A673 (cell line): ENCODE measurements around the gene CPO. TPM values are rescaled to one million over a fixed set of nuclear protein-coding genes. Genes with fewer than 3 reads are reported as not detected.

ENCODE experiments used
- BruUV-seq: library from RNA; stranded (reverse); fragments of 400-500 nt; replicated peaks from 2 replicates; lab custom pipeline; 2021; lab: Mats Ljungman, UMichigan
- CTCF ChIA-PET: fragments of 300-600 bp; sonication (Branson Sonifier 250); formaldehyde crosslinking; loops from one replicate; lab custom pipeline; 2022; ENCODE audit warnings: antibody characterized with exemption; lab: Charles Lee
- POLR2A ChIA-PET: fragments of 300-600 bp; sonication (Branson Sonifier 250); formaldehyde crosslinking; loops from one replicate; lab custom pipeline; 2022; ENCODE audit warnings: antibody characterized with exemption; ENCODE audit not compliant: low non-redundant PET; lab: Charles Lee
- DNase-seq: peaks from one replicate; pipeline ENCODE4 v3.0.0-alpha.2; 2015; ENCODE audit warnings: low spot score
- H3K27ac ChIP-seq: fragments of 200-600 bp; sonication (generic); 2 replicates; pipeline ENCODE4 v1.5.1; 2016; ENCODE audit warnings: mixed run types, low read depth, mild to moderate bottlenecking, mixed read lengths, antibody characterized with exemption, low read length; ENCODE audit not compliant: poor library complexity, severe bottlenecking
- H3K27me3 ChIP-seq: fragments of 200-600 bp; sonication (generic); replicated peaks from 2 replicates; pipeline ENCODE4 v1.6.1; 2017; ENCODE audit warnings: mixed run types, low read depth, mild to moderate bottlenecking, mixed read lengths, antibody characterized with exemption, low read length; ENCODE audit not compliant: insufficient read depth, poor library complexity
- H3K36me3 ChIP-seq: fragments of 200-600 bp; sonication (generic); 2 replicates; pipeline ENCODE4 v1.6.1; 2016; ENCODE audit warnings: mixed run types, mild to moderate bottlenecking, mixed read lengths, antibody characterized with exemption, low read length; ENCODE audit not compliant: insufficient read depth, poor library complexity, severe bottlenecking
- H3K4me1 ChIP-seq: fragments of 200-600 bp; sonication (generic); 2 replicates; pipeline ENCODE4 v1.6.1; 2017; ENCODE audit warnings: mixed run types, mild to moderate bottlenecking, mixed read lengths, antibody characterized with exemption, low read length; ENCODE audit not compliant: insufficient read depth, poor library complexity, severe bottlenecking
- H3K4me3 ChIP-seq: fragments of 200-600 bp; sonication (generic); 2 replicates; pipeline ENCODE4 v1.5.1; 2016; ENCODE audit warnings: low read depth, mixed run types, mild to moderate bottlenecking, mixed read lengths, low read length; ENCODE audit not compliant: poor library complexity, severe bottlenecking
- H3K9me3 ChIP-seq: fragments of 200-600 bp; sonication (generic); 2 replicates; pipeline ENCODE4 v1.6.1; 2016; ENCODE audit warnings: mixed run types, low read depth, mild to moderate bottlenecking, mixed read lengths, antibody characterized with exemption, low read length; ENCODE audit not compliant: poor library complexity, severe bottlenecking
- EZH2 ChIP-seq: fragments of 200-600 bp; sonication (generic); IDR thresholded peaks from 2 replicates; pipeline ENCODE4 v1.6.1; 2017; ENCODE audit warnings: borderline replicate concordance, low read depth, mild to moderate bottlenecking, mixed read lengths, antibody characterized with exemption, low read length; ENCODE audit not compliant: poor library complexity, severe bottlenecking
- intact Hi-C: fragments of 100-400 bp; cut with micrococcal nuclease; formaldehyde crosslinking; loops from one replicate; pipeline ENCODE4 v1.10.0; 2022; ENCODE audit not compliant: unreplicated experiment
- total RNA-seq: library from RNA; stranded (reverse); gene quantifications from 2 replicates; pipeline ENCODE4 v1.2.3, GENCODE V29; 2021
- TF ChIP-seq, protein P1 (sequence below): fragments of 300-800, 200-600 bp; sonication (generic); conservative IDR thresholded peaks from 2 replicates; pipeline ENCODE4 v1.5.1; 2017; ENCODE audit warnings: low read depth, mild to moderate bottlenecking, antibody characterized with exemption, low read length, moderate library complexity, mixed read lengths

Gene CPO
- total RNA-seq, 1 experiment from 2014 or later = not detected

DNA sequence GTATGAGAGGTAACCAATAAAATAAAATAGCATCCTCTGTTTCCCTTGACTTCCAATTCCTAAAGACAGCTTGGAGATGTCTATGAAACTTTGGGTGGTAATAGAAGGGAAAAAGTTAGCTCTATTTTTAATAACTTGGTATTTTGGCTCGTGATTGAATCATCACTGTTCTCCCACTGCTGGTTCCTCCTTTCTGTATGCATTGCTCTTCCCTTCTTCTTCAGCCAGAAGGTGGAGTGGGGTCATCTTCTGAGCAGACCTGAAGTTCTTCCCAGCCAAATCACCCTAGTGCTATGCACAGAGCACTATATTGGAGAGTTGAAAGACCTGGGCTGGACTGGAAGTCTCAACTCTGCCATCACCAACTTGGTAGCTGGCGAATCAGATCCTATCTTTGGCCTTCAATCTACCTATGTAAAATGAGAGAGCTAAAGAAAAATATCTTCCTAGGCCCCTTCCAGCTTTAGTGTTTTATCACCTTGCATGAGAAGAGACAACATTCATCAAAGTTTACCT is 54.1 kb downstream of the CPO start:
- no peaks in the 10 kb centered on the region for H3K27me3 ChIP-seq
- CTCF ChIA-PET = no interaction called here
- H3K4me3 ChIP-seq = no peak overlapping the region
- BruUV-seq = no TSS peak
- intact Hi-C loops = no loop called here
- TF ChIP-seq EZH2 = no peak
- TF ChIP-seq, protein P1, sequence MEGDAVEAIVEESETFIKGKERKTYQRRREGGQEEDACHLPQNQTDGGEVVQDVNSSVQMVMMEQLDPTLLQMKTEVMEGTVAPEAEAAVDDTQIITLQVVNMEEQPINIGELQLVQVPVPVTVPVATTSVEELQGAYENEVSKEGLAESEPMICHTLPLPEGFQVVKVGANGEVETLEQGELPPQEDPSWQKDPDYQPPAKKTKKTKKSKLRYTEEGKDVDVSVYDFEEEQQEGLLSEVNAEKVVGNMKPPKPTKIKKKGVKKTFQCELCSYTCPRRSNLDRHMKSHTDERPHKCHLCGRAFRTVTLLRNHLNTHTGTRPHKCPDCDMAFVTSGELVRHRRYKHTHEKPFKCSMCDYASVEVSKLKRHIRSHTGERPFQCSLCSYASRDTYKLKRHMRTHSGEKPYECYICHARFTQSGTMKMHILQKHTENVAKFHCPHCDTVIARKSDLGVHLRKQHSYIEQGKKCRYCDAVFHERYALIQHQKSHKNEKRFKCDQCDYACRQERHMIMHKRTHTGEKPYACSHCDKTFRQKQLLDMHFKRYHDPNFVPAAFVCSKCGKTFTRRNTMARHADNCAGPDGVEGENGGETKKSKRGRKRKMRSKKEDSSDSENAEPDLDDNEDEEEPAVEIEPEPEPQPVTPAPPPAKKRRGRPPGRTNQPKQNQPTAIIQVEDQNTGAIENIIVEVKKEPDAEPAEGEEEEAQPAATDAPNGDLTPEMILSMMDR = no peak
- no peaks in the 10 kb centered on the region for H3K4me1 ChIP-seq
- DNase-seq = no peak
- H3K27ac ChIP-seq = no peak overlapping the region
- no peaks in the 10 kb centered on the region for H3K36me3 ChIP-seq
- POLR2A ChIA-PET = no interaction called here
- H3K9me3 ChIP-seq = no peaks in the 10 kb centered on the region

DNA sequence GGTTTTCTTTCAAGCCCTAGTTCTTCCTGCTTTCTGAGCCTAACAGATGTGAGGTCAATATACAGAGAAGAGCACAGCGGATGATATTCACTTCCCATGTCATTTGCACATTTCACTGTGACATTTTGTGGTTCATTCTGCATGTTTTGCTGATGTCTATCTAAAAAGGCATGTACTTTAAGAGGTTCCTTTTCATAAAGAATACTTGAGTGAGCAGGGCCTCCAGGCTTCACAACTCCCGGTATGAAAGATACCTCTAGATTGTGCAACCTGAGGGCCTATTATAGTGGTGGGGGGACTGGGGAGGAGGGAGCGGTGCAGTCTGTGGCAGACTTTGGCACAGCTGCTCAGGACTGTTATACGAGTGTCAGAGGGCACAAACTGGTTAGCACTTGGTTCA is 54.6 kb downstream of the CPO start:
- H3K36me3 ChIP-seq = no peaks in the 10 kb centered on the region
- ChIA-PET POLR2A (no interaction called here), CTCF (no interaction called here)
- TF ChIP-seq, protein P1 = no peak
- no peak for TF ChIP-seq EZH2
- no peak overlapping the region for H3K27ac ChIP-seq
- H3K4me1 ChIP-seq = no peaks in the 10 kb centered on the region
- H3K4me3 ChIP-seq = no peak overlapping the region
- intact Hi-C loops = no loop called here
- no peak for DNase-seq
- no TSS peak for BruUV-seq
- no peaks in the 10 kb centered on the region for H3K27me3 ChIP-seq
- H3K9me3 ChIP-seq = no peaks in the 10 kb centered on the region

DNA sequence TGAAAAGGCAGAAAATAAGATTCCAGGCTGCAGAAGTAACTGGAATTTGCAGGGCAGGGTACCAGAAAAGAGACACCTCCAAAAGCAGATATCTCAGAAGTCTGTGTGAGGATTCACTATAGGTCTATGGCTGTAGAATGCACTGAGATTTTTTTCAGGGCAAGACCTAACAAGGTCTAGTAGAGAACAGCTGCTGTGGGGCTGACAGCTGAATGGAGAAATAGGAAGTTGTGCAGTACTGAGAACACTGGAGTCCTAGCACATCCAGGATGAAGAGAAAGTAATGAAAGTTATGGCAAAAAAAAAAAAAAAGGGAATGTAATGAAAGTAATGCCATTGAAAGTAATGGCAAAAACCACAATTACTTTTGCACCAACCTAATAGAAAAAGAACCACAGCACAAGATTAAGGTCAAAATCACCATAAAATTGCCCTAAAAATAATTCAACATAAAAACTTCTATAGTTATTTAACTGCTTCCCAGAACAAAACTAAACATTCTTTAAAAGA is 57.3 kb downstream of the CPO start:
- POLR2A ChIA-PET = no interaction called here
- H3K4me3 ChIP-seq = no peak overlapping the region
- TF ChIP-seq, protein P1 = no peak
- no peak for TF ChIP-seq EZH2
- H3K27me3 ChIP-seq = no peaks in the 10 kb centered on the region
- no peaks in the 10 kb centered on the region for H3K4me1 ChIP-seq
- no peak for DNase-seq
- intact Hi-C loops = no loop called here
- CTCF ChIA-PET = no interaction called here
- H3K27ac ChIP-seq = no peak overlapping the region
- BruUV-seq = no TSS peak
- no peaks in the 10 kb centered on the region for H3K36me3 ChIP-seq
- H3K9me3 ChIP-seq = no peaks in the 10 kb centered on the region
